ENCODE data around the gene MESP1.
"Not testable (repeated sequence)": the region's sequence is repeated elsewhere in the genome, so short reads cannot be mapped to it uniquely, and the experiment has no call there.

MESP1 gene, protein sequence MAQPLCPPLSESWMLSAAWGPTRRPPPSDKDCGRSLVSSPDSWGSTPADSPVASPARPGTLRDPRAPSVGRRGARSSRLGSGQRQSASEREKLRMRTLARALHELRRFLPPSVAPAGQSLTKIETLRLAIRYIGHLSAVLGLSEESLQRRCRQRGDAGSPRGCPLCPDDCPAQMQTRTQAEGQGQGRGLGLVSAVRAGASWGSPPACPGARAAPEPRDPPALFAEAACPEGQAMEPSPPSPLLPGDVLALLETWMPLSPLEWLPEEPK

DNA sequence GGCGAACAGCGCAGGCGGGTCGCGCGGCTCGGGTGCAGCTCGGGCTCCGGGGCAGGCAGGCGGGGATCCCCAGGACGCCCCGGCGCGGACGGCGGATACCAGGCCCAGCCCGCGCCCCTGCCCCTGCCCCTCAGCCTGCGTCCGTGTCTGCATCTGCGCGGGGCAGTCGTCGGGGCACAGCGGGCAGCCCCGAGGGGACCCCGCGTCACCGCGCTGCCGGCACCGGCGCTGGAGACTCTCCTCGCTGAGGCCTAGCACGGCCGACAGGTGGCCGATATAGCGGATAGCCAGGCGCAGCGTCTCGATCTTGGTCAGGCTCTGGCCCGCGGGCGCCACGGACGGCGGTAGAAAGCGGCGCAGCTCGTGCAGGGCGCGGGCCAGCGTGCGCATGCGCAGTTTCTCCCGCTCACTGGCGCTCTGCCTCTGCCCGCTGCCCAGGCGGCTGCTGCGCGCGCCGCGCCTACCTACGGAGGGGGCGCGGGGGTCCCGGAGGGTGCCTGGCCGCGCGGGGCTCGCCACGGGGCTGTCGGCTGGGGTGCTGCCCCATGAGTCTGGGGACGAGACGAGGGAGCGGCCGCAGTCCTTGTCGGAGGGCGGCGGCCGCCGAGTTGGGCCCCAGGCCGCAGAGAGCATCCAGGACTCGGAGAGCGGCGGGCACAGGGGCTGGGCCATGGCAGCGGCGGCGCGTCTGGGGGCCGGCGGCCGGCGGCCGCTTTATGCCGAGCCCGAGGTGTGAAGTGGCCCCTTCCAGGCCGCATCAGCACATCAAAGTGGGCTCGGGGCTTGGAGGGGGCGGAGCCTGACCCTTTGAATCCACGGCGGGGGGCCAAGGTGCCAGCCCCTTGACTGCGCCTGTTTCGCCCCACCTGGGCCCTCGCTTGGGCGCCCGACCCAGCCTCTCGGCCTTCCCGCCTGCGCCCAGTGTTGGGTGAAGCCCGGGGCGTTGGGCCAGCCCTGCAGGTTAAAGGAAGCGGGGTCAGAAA lies at the start of gene MESP1:
Gene MESP1, minus strand, starts transcription at position 690 of the 983 bp plus-strand sequence. Its CDS starts 18 bp downstream, at position 672.
- DNase-seq (ENCODE audit: low spot score): peak; percentile 85

DNA sequence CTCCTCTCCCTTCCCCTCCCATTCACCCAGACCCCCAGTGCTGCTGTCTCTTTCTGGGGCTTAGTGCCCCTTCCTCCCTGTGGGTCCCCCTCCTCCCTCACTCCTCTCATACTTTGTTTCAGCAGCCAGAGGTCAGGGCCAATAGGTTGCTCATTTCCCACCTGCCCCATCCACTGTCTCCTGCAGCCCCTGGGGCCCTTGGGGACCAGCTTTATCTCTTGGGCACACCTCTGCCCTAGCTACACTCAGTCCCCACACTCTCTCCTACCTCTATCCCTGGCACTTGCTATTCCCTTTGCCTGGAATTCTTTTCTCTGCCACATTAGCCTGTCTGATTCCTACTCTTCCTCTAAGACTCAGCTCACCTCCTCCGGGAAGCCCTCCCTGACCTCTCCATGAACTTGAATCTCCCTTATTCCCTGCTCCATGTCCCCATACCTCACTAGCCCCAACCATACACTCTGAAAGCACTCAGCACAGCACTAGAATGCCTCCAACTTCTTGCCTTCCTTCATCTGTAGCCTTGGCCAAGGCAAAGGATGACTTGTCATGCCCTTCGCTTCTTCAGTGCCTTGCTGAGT lies 49.0 kb upstream of the MESP1 start:
- DNase-seq (ENCODE audit: low spot score): no peak

DNA sequence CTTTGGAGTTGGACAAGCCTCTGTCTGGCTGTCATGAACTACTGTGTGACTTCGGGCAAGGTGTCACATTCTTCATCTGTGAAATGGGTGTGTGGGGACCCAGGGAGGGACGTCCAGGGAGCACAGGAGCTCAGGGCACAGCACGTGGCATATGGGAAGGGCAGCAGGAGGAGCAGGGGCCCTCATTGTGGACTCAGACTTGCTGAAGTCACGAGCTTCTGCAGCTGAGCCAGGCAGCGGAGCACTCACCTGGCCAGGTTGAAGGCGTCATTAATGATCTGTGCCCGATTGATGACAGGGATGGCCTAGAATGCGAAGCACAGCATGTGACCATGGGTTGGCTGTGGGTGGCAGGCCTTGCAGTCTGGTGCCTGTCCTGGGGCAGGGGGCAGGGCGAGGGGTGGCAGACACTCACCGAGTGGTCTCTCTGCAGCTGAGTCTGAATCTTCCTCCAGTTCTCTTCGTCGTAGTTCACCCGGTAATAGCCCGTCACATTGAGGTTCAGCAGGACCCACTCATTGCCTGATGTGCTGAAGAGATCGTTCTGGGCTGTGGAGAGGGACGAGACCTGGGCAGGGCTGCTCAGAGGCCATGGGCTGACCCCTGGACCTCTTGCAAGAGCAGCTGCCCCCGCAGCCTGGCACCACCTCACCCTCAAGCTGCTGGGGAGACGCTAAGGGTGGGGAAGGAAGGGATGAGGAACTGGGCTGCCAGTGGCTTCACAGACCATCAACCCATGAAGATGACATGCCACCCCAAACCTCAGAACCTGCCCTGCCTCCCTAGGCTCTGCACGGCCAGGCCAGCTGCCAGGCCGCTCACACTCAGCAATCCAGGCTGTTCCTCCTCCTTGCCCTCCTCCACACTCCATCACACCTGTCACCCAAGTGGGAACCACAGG lies 48.2 kb upstream of the MESP1 start:
- DNase-seq (ENCODE audit: low spot score): no peak

DNA sequence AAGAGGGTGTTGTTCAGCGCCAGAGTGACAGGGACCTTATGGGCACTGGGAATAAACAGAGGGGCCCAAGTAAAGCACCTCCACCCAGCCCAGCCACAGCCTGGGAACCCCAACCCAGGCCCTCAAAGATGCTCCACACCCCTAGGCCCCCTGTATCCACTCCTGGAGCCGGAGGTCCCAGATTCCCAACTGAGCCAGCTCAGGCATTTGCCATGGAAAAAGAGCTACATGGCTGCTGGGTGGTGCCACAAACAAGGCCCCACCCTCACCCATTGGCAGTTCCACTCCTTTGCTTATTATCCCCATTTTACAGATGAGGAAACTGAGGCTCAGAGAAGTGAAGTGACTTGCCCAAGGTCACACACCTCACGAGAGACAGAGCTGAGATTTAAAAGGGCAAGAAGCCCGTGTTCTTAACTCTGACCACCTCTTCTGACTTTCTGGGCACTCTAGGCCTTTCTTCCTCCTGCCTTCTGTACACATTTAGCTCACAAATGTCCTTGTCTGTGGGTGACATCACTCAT lies 46.7 kb upstream of the MESP1 start:
- no peak for DNase-seq (ENCODE audit: low spot score)

DNA sequence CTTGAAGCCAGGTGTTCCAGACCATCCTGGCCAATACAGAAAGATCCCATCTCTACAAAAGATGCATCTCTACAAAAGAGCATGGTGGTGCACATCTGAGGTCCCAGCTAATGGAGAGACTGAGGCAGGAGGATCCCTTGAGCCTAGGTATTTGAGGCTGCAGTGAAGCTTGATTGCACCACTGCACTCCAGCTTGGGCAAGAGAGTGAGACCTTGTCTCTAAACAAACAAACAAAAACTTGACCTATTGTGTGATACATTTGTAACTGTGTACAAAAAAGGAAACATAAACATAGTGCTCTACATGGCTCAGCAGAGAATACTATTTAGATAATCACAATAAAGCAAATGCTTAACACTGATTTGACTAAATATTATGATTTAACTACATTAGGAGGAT lies 44.9 kb upstream of the MESP1 start:
- DNase-seq (ENCODE audit: low spot score): no peak

DNA sequence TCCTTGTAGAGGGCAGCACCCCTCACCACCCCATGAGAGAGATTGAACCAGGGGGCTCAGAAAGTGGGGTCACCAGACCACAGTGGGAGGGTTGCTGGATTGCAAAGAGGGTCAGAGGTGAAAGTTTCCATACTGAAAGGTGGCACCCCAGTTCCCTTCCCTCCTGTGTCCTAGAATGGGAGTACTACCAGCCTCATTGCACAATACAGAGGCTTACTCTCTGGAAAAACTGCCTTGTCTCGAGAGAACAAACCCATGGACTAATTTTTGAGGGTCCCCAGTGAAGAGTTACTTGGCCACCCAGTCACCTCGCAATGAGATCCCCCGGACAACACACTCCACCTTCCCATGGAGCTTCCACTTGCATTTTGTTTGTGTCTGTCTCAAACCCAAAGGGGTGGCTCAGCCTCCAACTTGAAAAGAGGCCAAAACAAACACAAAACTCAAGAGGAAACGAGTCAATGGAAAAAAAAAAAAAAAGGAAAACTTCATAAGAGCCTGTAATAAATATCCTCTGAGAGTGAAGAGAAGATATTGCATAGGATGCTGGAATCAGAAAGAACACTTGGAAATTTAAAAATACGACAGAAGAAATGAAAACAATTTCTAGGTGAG lies 43.7 kb upstream of the MESP1 start:
- DNase-seq (ENCODE audit: low spot score): no peak

DNA sequence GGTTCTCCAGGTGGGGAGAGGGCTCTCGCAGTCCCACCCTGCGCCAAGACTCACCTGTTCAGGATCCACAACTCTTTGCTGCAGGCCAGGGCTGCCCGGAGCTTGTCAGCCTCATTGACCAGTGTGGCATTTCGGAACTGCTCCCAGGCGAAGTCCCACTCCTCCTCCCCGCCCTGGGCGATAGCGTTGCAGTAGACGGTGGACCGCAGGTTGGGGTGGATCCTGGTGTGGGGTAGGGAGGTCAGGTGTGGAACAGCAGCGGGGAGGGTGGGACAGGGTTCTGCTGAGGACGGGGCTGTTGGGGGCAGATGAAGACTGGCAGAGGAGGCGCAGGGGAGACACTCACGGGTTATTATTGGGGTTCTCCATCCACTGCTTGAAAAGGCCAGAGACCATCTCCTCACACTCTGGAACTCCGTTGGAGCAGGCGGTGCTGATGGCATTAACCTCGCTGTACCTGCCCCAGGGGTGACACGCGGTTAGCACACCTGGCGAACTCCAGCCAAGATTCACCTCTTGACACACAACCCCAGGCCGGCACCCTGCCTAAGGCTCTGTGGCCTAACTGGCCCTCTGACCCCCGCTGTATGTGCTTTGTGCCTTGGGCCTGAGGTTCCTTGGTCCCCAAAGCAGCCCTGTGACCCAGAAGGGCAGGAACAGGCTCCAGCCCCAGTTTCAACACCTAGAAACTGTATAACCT lies 41.2 kb upstream of the MESP1 start:
- no peak for DNase-seq (ENCODE audit: low spot score)

DNA sequence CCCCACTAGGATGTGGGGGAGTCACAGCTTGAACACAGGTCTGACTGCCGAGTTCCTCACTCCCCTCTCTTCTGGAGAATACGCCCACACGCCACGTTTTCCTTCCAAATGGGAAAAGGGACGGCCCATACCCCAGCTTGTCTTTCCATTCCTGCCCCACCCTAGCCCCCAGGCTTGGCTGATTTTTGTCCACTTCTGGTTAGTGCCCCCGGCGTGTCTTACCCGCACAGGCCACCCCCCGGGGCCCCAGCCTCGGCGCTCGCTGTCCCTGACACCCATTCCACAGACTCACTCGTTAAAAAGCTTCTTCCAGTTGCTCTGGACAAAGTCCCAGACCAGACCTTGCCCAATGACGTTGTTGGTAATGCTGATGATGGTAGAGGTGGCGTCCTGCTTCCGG lies 39.6 kb upstream of the MESP1 start:
- no peak for DNase-seq (ENCODE audit: low spot score)

DNA sequence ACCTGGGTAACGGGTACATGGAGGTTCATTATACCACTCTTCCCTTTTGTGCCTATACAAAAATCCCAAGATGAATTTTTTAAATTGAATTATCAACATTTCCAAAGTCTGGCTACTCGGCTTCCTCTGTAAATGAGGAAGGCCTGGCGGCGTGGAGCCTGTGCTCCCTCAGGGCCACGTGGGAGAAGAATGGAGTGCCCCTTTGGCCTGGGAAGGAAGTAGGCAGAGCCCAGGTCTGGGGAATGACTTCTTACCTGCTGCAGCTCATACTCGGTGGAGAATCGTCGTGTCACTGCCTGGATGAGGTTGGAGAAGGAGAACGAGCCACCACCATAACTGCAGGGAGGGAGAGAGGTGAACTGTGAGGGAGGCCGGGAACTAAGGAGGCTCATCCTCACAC lies 39.2 kb upstream of the MESP1 start:
- DNase-seq (ENCODE audit: low spot score): no peak

DNA sequence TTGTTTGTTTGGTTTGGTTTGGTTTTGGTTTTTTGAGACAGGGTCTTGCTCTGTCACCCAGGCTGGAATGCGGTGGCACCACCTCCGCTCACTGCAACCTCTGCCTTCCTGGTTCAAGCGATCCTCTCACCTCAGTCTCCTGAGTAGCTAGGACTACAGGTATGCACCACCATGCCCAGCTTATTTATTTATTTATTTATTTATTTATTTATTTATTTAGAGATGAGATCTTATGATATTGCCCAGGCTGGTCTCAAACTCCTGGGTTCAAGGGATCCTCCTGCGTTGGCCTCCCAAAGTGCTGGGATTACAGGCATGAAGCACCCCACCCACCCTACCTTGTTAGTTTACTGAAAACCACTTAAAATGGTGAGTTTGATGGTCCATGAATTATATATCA lies 37.5 kb upstream of the MESP1 start:
- DNase-seq (ENCODE audit: low spot score): not testable (repeated sequence)

DNA sequence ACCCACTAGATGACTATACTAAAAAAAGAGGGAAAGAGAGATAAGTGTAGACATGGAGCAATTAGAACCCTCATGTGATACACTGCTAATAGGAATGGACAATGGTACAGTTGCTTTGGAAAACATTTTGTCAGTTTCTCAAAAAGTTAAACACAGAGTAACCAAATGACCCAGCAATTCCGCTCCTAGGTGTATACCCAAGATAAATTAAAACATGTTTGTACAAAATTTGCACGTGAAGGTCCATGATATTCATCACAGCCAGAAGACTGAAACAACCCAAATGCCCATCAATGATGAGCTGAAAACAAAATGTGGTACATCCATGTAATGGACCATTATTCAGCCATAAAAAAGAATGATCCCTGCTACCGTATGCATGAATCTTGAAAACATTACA lies 36.9 kb upstream of the MESP1 start:
- DNase-seq (ENCODE audit: low spot score): no peak

DNA sequence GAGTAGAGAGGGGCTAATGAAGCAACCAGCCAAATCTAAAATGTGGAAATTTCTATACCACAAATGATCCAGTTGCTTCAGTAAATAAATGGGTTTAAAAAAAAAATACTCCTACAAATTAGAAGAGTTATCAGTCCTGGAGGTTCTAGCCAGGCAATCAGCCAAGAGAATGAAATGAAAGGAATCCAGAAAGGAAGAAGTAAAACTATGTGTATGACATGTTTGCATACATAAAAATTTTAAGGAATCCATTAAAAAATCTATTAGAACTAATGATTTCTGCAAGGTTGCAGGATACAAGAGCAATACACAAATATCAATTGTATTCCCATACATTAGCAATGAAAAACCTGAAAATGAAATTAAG lies 34.7 kb upstream of the MESP1 start:
- DNase-seq (ENCODE audit: low spot score): no peak

DNA sequence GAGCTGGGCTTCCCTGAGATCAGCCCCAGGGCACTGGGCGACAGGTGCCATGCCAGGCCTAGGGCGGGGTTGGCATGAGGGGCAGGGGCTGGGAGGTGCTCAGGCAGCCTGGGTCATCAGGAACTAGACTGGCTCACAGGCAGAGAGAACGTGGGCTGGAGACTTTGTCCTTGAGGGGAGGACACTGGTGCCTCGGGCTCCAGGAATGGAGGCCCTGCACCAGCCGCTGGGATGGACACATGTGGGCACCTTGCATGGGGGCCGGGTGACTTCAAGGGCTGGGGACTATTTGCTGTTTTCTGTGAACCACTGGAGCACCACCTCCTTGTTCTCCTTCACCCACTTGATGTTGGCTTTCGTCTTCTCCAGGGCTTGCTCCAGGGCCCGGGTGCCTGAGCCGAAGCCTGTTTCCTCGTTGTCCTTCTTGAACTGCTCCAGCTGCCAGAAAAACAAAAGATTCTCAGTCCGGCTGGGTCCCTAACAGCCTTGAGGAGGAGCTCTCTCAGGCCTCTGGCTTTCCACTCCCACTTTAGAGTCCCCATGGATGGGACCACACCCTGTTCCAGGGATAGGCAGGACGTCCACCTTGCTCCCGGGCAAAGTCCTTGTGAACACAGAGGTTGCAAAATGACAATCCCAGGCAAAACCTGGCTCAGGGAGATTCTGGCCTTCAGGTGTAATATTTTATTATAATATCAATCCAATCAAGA lies 34.2 kb upstream of the MESP1 start:
- DNase-seq (ENCODE audit: low spot score): no peak

DNA sequence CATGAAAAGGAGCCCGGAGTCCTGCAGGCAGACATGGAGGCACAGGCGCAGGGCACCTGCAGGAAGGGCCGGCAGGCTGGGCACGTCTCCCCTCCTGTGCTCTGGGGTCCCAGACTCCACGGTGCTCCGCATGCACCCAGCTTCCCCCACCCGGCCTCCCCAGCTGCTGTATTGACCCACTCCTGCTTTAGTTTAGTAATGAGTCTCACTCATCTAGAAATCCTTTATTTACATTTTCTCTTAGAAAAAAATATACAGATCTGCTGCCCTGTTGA lies 33.6 kb upstream of the MESP1 start:
- DNase-seq (ENCODE audit: low spot score): no peak

DNA sequence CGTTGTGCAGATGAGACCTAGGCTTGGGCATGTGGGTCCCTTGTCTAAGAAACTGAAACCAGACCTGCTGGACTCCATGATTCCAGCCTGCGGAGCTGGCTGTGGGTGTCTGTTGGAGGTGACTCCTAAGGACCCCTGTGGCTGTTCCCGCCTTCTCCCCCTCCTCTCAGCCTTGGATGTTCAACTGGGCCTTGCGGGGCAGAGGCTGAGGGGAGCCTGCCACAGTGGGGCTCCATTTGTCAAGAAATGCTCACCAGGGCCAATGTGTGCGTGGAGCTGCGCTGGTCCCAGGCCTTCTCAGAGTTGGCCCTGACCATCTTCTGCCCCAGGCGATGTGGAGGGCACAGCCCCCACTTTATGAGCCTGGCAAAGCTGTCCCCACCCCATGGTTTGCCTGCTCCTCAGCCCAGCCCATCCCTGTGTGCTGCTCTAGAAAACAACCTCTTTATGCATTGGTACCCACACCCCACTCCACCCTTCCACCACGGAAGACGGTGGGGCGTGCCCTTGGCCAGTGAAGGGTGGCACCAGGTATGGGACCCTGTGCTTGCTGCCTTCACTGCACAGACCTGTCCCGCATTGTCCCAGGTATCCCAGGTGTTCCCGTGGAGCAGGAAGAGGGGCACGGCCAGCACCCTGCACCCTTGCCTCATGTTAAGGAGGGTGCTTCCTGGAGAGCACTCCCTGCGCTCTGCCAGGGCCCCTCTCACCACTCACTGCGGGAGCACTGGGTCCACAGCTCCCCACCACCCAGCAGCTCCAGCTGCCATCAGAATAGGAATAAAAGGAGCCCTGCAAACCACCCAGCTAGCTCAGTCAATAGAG lies 33.0 kb upstream of the MESP1 start:
- no peak for DNase-seq (ENCODE audit: low spot score)

DNA sequence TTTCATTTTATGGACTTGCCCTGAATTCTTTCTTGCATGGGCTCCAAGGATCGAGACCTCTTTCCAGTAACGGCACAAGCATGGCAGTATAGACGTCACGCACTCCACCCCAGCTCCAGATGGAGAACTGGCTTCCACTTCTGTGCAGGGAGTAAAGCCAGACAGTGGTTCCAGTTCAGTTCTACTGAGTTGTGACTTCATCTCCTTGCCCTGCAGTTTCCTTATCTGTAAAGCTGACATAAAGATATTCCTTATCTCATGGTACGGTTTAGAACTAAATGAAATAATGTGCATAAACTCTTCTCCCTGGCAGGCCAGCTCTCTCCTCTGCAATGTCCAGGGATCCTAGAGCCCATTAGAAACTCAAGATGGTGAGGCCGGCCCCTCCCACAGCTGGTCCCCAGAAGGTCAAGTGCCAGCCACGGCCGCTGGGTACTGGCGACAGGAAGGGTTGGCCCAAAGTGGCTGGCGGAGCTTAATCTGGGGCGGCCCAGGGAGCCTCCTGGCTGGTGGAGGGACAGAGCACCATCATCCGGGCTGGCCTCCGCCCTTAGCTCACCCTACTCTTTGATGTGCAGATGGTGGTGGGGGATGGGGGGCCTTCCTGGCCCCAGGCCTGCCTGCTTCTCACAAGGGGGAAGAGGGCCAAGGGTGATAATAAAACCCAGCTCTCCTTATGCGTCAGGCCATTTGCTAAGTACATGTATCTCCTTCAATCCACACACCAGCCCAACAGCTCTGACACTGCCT lies 32.2 kb upstream of the MESP1 start:
- no peak for DNase-seq (ENCODE audit: low spot score)

DNA sequence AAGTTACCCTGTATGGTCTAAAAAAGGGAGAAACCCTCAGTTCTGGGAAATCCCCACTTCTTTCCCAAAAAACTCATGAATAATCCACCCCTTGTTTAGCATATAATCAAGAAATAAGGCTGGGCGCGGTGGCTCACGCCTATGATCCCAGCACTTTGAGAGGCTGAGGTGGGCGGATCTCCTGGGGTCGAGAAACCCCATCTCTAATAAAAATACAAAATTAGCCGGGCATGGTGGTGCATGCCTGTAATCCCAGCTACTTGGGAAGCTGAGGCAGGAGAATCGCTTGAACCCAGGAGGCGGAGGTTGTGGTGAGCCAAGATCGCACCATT lies 31.5 kb upstream of the MESP1 start:
- DNase-seq (ENCODE audit: low spot score): not testable (repeated sequence)

DNA sequence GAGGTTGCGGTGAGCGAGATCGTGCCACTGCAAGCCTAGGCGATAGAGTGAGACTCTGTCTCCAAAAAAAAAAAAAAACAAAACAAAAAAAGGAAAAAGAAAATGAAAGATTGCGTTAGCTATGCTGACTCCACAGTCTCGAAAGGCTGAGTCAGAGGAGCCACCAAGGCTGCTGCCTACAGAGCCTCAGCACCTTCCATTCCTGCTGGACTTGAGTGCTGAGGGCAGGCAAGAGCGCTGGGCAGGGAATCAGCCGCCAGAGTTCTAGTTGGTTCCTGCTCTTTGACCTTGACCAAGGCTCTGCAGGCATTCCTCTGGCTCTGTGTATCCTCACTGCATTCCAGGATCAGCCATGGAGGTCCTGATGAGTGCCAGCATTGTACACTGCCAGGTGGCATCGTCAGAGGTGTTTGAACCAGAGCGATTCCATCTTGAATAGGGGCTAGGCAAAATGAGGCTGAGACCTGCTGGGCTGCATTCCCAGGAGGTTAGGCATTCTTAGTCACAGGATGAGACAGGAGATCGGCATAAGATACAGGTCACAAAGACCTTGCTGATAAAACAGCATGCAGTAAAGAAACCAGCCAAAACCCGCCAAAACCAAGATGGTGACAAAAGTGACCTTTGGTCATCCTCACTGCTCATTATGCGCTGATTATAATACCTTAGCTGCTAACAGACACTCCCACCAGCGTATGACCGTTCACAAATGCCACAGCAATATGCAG lies 31.0 kb upstream of the MESP1 start:
- no peak for DNase-seq (ENCODE audit: low spot score)

Data from putamen (tissue), 1 donor.